Measurements from ENCODE around the gene ZBP1. TPM values are rescaled to one million over a fixed set of nuclear protein-coding genes. Genes with fewer than 3 reads are reported as not detected.

The ZBP1 gene
- total and polyA plus RNA-seq, 9 donors, result 0.12 to 0.92 (median 0.24) TPM; not detected in 4

DNA sequence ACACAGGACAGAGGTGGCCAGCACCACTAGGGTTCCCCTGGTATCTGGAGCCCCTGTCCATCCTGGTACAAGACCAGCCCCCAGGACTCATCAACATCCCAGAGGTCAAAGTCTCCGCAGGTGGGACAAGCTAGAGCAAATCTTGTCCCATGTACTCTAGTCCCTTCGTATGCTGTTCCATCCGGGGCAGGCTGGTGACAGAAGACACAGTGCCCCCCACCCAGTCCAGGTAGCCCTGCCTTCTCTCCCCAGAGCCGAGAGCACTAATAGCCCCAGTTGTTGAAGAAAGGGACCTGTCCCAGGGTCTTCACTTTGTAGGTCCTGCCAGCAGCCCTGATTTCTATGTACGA is 38.2 kb downstream of the ZBP1 start:
- H3K4me3 ChIP-seq, result no peak overlapping the region
- intact Hi-C loops (cut with DNase I), result loop anchor here in 1 of 4 donors (10.0 kb wide), 1 partner anchor 197 kb away; no protein-coding TSS in a partner anchor

DNA sequence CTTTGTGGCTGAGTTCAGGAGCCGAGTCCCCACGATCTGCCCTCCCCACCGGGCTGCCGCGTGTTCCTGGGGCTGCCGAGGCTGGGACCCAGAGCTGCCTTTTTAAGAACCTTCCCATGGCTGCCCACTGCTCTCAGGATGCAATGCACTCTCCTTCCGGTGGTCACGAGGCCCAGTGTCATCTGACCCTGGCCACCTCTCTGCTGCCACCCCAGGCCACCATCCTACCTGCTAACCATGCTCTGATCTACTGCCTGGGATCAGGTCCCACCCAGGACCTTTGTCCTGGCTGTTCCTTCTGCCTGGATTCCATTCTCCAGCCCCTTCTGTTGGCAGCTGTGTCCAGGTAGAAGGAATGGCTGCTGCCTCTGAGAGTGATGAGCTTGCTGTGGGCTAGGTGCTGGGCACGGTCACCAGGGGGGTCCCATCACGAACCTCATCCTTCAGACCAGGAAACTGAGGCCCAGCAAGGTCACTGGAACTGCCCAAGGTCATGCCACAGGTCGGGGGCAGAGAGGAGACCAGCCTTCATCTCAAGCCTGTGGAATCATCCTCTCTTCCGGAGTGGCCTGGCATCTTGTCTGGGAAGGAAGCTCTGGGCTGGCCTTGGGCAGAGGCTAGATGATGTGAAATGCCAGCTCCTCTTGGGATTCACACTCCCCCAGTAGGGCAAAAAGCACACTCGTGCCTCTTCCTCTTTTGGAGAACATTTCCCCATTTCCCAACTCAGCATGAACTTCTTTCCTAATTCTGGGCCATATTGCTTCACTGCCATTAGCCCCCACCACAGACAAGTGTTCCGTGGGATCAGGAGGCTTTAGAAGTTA is 38.8 kb downstream of the ZBP1 start:
- 78 to 84% (median 79%) methylated on average over 14 of the region's 14 CpGs for WGBS, 3 donors
- peak overlapping the region in 1 of 2 donors; percentile 62 for H3K27ac ChIP-seq
- no peaks in the 10 kb centered on the region for H3K27me3 ChIP-seq
- no peak for DNase-seq
- peaks cover 9% of the 10 kb centered on the region for H3K4me1 ChIP-seq (ENCODE audit: insufficient read depth)
- H3K36me3 ChIP-seq, result no peaks in the 10 kb centered on the region
- H3K4me3 ChIP-seq, result no peak overlapping the region
- intact Hi-C loops (cut with DNase I), result loop anchor here in 1 of 4 donors (10.0 kb wide), 1 partner anchor 197 kb away; no protein-coding TSS in a partner anchor
- TF ChIP-seq, protein P1, sequence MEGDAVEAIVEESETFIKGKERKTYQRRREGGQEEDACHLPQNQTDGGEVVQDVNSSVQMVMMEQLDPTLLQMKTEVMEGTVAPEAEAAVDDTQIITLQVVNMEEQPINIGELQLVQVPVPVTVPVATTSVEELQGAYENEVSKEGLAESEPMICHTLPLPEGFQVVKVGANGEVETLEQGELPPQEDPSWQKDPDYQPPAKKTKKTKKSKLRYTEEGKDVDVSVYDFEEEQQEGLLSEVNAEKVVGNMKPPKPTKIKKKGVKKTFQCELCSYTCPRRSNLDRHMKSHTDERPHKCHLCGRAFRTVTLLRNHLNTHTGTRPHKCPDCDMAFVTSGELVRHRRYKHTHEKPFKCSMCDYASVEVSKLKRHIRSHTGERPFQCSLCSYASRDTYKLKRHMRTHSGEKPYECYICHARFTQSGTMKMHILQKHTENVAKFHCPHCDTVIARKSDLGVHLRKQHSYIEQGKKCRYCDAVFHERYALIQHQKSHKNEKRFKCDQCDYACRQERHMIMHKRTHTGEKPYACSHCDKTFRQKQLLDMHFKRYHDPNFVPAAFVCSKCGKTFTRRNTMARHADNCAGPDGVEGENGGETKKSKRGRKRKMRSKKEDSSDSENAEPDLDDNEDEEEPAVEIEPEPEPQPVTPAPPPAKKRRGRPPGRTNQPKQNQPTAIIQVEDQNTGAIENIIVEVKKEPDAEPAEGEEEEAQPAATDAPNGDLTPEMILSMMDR (IDR thresholded peaks at IDR 0.05), result no peak
- TF ChIP-seq POLR2A (IDR thresholded peaks at IDR 0.05), result no peak
- no peak for TF ChIP-seq EP300 (IDR thresholded peaks at IDR 0.05)
- no peaks in the 10 kb centered on the region for H3K9me3 ChIP-seq

More for the DNA sequence above, 38.2 kb downstream of the ZBP1 start:
- WGBS, 3 donors, result 76 to 88% (median 81%) methylated on average over 5 of the region's 5 CpGs
- H3K4me1 ChIP-seq (ENCODE audit: insufficient read depth), result peaks cover 9% of the 10 kb centered on the region
- no peak for DNase-seq
- H3K27me3 ChIP-seq, result no peaks in the 10 kb centered on the region
- no peaks in the 10 kb centered on the region for H3K9me3 ChIP-seq
- H3K36me3 ChIP-seq, result no peaks in the 10 kb centered on the region
- TF ChIP-seq, protein P1 (IDR thresholded peaks at IDR 0.05), result no peak
- no peak for TF ChIP-seq EP300 (IDR thresholded peaks at IDR 0.05)
- peak overlapping the region in 1 of 2 donors; percentile 62 for H3K27ac ChIP-seq

DNA sequence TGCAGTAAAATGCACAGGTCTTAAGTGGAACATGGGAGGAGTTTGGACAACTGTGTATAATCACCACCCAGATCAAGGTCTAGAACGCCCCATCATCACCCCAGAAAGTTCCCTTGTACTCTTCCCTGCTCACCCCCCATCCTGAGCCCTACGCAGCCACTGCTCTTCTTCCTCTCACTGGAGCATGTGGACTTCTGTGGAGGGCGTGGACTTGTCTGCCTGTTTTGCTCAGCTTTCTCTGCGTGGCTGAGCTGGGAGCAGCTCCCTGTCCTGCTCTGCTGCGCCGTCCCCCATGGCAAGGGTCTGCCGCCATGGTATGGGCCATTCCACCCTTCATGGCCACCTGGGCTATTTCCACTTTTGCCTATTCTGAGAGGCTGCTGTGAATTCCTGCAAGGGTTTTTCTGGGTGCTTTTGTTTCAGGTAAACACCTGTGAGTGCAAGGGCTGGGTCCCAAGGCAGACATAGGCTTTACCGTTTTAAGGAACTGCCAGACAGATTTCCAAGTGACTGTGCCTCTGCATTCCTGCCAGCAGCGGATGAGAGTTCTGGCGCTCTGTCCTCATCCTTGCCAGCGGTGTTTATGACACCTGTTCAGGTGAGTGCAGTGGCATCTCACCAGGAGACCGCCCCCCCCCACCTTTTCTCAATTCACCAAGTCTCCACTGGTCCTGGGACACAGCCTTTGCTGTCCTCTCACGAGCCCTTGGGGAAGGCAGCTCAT is 39.6 kb downstream of the ZBP1 start:
- Histone ChIP-seq H3K36me3 (no peaks in the 10 kb centered on the region), H3K27me3 (no peaks in the 10 kb centered on the region), H3K4me3 (no peak overlapping the region), H3K9me3 (no peaks in the 10 kb centered on the region), H3K4me1 (ENCODE audit: insufficient read depth) (peaks cover 9% of the 10 kb centered on the region), H3K27ac (no peak overlapping the region)
- no peak for DNase-seq
- TF ChIP-seq POLR2A (IDR thresholded peaks at IDR 0.05) (no peak), EP300 (IDR thresholded peaks at IDR 0.05) (no peak)
- TF ChIP-seq, protein P1 (IDR thresholded peaks at IDR 0.05), result no peak
- WGBS, 3 donors, result 78 to 87% (median 80%) methylated on average over 13 of the region's 13 CpGs
- intact Hi-C loops (cut with DNase I), result loop anchor here in 1 of 4 donors (10.0 kb wide), 1 partner anchor 196 kb away; no protein-coding TSS in a partner anchor

DNA sequence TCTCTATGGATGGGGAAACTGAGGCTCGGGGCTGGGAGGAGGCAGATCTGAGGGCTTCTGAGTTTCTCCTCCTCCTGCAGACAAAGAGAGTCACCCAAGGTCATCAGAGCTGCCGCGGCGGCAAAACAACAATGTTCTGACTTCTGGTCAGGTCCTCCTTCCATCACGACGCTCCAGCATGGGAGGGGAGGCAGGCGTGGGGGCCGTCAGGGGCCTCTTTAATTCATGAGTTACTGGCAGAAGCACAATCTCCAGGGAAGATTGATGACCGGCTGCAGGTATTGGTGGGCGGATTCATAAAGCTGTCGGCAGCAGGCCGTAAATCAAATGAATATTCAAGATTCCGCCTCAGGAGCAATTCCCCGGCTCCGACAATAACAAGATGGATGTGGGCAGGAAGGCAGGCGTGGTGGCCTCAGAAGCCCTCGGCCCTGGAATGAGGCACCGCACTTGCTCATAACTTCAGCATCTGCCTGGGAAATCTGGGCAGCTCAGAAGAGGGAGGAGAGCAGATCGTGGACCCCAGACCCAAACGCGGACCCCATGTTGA is 40.3 kb downstream of the ZBP1 start:
- intact Hi-C loops (cut with DNase I), result loop anchor here in 1 of 4 donors (10.0 kb wide), 1 partner anchor 195 kb away; no protein-coding TSS in a partner anchor
- H3K36me3 ChIP-seq, result no peaks in the 10 kb centered on the region
- 11 to 12% (median 12%) methylated on average over 21 of the region's 21 CpGs for WGBS, 3 donors
- H3K27me3 ChIP-seq, result no peaks in the 10 kb centered on the region
- no peak overlapping the region for H3K4me3 ChIP-seq
- no peak for DNase-seq
- no peak for TF ChIP-seq POLR2A (IDR thresholded peaks at IDR 0.05)
- no peak for TF ChIP-seq EP300 (IDR thresholded peaks at IDR 0.05)
- TF ChIP-seq, protein P1 (IDR thresholded peaks at IDR 0.05), result no peak
- no peak overlapping the region for H3K27ac ChIP-seq
- peaks cover 9% of the 10 kb centered on the region for H3K4me1 ChIP-seq (ENCODE audit: insufficient read depth)
- H3K9me3 ChIP-seq, result no peaks in the 10 kb centered on the region
